SK-N-SH treated with all-trans-retinoic acid at 6 μM for 48 hours (cell line): Measurements from ENCODE around the gene TMOD3.
"Not testable (repeated sequence)": the region's sequence is repeated elsewhere in the genome, so short reads cannot be mapped to it uniquely, and the experiment has no call there.

ENCODE experiments used
- ATAC-seq: fragments of 200-7000 bp; cut with Tn5 transposase; 3 replicates; pipeline ENCODE4 v1.9.1; 2020; ENCODE audit warnings: mild to moderate bottlenecking, moderate library complexity
- CREB5 ChIP-seq: fragments of 250-450 bp; sonication (Bioruptor Pico); IDR thresholded peaks from 2 replicates; pipeline ENCODE4 v1.5.1; 2020; ENCODE audit warnings: low read depth, mild to moderate bottlenecking, moderate library complexity
- CSDC2 ChIP-seq: fragments of 250-450 bp; sonication (Bioruptor Pico); IDR thresholded peaks from 2 replicates; pipeline ENCODE4 v1.5.0; 2020; ENCODE audit warnings: mild to moderate bottlenecking, moderate library complexity
- ESRRG ChIP-seq: fragments of 250-450 bp; sonication (Bioruptor Pico); IDR thresholded peaks from 2 replicates; pipeline ENCODE4 v1.6.1; 2021; ENCODE audit warnings: mild to moderate bottlenecking
- GLIS3 ChIP-seq: fragments of 250-450 bp; sonication (Bioruptor Pico); IDR thresholded peaks from 2 replicates; pipeline ENCODE4 v1.5.0; 2020; ENCODE audit warnings: mild to moderate bottlenecking, moderate library complexity
- ISL1 ChIP-seq: fragments of 250-450 bp; sonication (Bioruptor Pico); IDR thresholded peaks from 2 replicates; pipeline ENCODE4 v2.1.2; 2022; ENCODE audit warnings: mild to moderate bottlenecking, moderate library complexity
- PPARA ChIP-seq: fragments of 250-450 bp; sonication (Bioruptor Pico); IDR thresholded peaks from 2 replicates; pipeline ENCODE4 v1.5.0; 2020; ENCODE audit warnings: mild to moderate bottlenecking, borderline replicate concordance
- RARB ChIP-seq: fragments of 250-450 bp; sonication (Bioruptor Pico); IDR thresholded peaks from 2 replicates; pipeline ENCODE4 v1.8.0; 2021; ENCODE audit warnings: mild to moderate bottlenecking, moderate library complexity
- SNAI2 ChIP-seq: fragments of 250-450 bp; sonication (Bioruptor Pico); IDR thresholded peaks from 2 replicates; pipeline ENCODE4 v1.5.0; 2020; ENCODE audit warnings: mild to moderate bottlenecking, moderate library complexity
- TCF4 ChIP-seq: fragments of 250-450 bp; sonication (Bioruptor Pico); IDR thresholded peaks from 2 replicates; pipeline ENCODE4 v1.8.0; 2021; ENCODE audit warnings: mild to moderate bottlenecking, moderate library complexity, borderline replicate concordance
- TOX ChIP-seq: fragments of 250-450 bp; sonication (Bioruptor Pico); IDR thresholded peaks from 2 replicates; pipeline ENCODE4 v1.8.0; 2021; ENCODE audit warnings: mild to moderate bottlenecking, moderate library complexity, borderline replicate concordance
- TSHZ2 ChIP-seq: fragments of 250-450 bp; sonication (Bioruptor Pico); IDR thresholded peaks from 2 replicates; pipeline ENCODE4 v1.5.0; 2020; ENCODE audit warnings: mild to moderate bottlenecking, moderate library complexity
- ZC3H10 ChIP-seq: fragments of 250-450 bp; sonication (Bioruptor Pico); IDR thresholded peaks from 2 replicates; pipeline ENCODE4 v1.5.1; 2021; ENCODE audit warnings: mild to moderate bottlenecking, moderate library complexity
- ZFP3 ChIP-seq: fragments of 250-450 bp; sonication (Bioruptor Pico); IDR thresholded peaks from 2 replicates; pipeline ENCODE4 v1.5.0; 2020; ENCODE audit warnings: mild to moderate bottlenecking, moderate library complexity
- ZNF565 ChIP-seq: fragments of 450-650 bp; formaldehyde crosslinking; conservative IDR thresholded peaks from 2 replicates; pipeline ENCODE4 v1.5.0; 2020; ENCODE audit warnings: low read depth, mild to moderate bottlenecking, moderate library complexity
- ZNF70 ChIP-seq: fragments of 450-650 bp; formaldehyde crosslinking; IDR thresholded peaks from 2 replicates; pipeline ENCODE4 v1.5.0; 2020; ENCODE audit warnings: mild to moderate bottlenecking, moderate library complexity
- TF ChIP-seq, protein P1 (sequence below): fragments of 250-450 bp; sonication (Bioruptor Pico); IDR thresholded peaks from 2 replicates; pipeline ENCODE4 v1.8.0; 2021; ENCODE audit warnings: low read depth, mild to moderate bottlenecking, moderate library complexity, borderline replicate concordance
- TF ChIP-seq, protein P2 (sequence below): fragments of 250-450 bp; sonication (Bioruptor Pico); IDR thresholded peaks from 2 replicates; pipeline ENCODE4 v1.5.1; 2021; ENCODE audit warnings: mild to moderate bottlenecking, moderate library complexity

The TMOD3 gene

DNA sequence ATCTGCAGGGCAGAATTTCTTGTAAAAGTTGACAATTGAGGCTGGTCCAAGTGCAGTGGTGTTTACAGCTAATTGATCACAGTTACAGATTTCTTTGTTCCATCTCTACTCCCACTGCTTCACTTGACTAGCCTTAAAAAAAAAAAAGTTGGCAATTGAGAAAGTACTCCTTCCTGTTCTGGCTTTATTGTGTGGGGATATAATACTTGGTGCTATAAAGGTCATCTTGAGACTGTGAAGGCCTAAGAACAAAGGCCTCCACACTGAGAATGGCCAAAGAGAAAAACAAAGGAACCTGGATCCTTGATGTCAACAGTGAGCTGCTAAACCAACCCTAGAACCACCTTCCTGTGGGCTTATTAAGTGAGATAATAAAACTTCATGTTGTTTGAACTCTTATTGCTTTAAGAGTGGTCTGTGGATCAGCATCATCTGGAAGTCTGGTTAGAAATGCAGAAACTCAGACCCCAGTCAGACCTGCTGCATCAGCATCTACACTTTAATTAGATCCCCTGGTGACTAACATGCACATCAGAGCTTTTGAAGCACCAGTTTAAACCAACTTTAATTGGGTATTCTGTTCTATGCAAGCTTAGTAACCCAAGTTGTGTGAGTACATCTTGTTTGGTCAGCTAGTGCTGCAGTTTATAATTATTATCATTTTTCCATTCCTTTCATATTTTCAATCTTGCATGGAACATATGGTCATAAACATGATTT, 55.2 kb downstream of the TMOD3 start (continued):
- TF ChIP-seq TSHZ2 (CRISPR knock-in tag) (no peak), ISL1 (CRISPR knock-in tag) (no peak), ZC3H10 (no peak), SNAI2 (CRISPR knock-in tag) (no peak), ESRRG (CRISPR knock-in tag) (no peak)
- TF ChIP-seq, protein P1, sequence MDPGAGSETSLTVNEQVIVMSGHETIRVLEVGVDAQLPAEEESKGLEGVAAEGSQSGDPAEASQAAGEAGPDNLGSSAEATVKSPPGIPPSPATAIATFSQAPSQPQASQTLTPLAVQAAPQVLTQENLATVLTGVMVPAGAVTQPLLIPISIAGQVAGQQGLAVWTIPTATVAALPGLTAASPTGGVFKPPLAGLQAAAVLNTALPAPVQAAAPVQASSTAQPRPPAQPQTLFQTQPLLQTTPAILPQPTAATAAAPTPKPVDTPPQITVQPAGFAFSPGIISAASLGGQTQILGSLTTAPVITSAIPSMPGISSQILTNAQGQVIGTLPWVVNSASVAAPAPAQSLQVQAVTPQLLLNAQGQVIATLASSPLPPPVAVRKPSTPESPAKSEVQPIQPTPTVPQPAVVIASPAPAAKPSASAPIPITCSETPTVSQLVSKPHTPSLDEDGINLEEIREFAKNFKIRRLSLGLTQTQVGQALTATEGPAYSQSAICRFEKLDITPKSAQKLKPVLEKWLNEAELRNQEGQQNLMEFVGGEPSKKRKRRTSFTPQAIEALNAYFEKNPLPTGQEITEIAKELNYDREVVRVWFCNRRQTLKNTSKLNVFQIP (CRISPR knock-in tag): no peak

DNA sequence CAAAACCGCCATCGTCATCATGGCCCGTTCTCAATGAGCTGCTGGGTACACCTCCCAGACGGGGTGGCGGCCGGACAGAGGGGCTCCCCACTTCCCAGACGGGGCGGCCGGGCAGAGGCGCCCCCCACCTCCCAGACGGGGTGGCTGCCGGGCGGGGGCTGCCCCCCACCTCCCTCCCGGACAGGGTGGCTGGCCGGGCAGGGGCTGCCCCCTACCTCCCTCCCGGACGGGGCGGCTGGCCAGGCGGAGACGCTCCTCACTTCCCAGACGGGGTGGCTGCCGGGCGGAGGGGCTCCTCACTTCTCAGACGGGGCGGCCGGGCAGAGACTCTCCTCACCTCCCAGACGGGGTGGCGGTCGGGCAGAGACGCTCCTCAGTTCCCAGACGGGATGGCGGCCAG, 56.3 kb downstream of the TMOD3 start:
- not testable (repeated sequence) for ATAC-seq

- no peak for ATAC-seq
- TF ChIP-seq CSDC2 (no peak), RARB (no peak), CREB5 (CRISPR knock-in tag) (no peak), ZNF70 (CRISPR knock-in tag) (no peak), ZFP3 (CRISPR knock-in tag) (no peak), ZNF565 (CRISPR knock-in tag) (no peak), GLIS3 (CRISPR knock-in tag) (no peak), SNAI2 (CRISPR knock-in tag) (no peak), PPARA (CRISPR knock-in tag) (no peak), TSHZ2 (CRISPR knock-in tag) (no peak), ISL1 (CRISPR knock-in tag) (no peak), TCF4 (CRISPR knock-in tag) (no peak), ZC3H10 (no peak), TOX (no peak)
- TF ChIP-seq, protein P1 (CRISPR knock-in tag): no peak
- TF ChIP-seq, protein P2, sequence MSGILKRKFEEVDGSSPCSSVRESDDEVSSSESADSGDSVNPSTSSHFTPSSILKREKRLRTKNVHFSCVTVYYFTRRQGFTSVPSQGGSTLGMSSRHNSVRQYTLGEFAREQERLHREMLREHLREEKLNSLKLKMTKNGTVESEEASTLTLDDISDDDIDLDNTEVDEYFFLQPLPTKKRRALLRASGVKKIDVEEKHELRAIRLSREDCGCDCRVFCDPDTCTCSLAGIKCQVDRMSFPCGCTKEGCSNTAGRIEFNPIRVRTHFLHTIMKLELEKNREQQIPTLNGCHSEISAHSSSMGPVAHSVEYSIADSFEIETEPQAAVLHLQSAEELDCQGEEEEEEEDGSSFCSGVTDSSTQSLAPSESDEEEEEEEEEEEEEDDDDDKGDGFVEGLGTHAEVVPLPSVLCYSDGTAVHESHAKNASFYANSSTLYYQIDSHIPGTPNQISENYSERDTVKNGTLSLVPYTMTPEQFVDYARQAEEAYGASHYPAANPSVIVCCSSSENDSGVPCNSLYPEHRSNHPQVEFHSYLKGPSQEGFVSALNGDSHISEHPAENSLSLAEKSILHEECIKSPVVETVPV: no peak
These were observed 58.6 kb downstream of the TMOD3 start for GRCh38 chr15:51887887-51888592.
